Measurements from ENCODE around the gene NUP188.

Gene NUP188, protein sequence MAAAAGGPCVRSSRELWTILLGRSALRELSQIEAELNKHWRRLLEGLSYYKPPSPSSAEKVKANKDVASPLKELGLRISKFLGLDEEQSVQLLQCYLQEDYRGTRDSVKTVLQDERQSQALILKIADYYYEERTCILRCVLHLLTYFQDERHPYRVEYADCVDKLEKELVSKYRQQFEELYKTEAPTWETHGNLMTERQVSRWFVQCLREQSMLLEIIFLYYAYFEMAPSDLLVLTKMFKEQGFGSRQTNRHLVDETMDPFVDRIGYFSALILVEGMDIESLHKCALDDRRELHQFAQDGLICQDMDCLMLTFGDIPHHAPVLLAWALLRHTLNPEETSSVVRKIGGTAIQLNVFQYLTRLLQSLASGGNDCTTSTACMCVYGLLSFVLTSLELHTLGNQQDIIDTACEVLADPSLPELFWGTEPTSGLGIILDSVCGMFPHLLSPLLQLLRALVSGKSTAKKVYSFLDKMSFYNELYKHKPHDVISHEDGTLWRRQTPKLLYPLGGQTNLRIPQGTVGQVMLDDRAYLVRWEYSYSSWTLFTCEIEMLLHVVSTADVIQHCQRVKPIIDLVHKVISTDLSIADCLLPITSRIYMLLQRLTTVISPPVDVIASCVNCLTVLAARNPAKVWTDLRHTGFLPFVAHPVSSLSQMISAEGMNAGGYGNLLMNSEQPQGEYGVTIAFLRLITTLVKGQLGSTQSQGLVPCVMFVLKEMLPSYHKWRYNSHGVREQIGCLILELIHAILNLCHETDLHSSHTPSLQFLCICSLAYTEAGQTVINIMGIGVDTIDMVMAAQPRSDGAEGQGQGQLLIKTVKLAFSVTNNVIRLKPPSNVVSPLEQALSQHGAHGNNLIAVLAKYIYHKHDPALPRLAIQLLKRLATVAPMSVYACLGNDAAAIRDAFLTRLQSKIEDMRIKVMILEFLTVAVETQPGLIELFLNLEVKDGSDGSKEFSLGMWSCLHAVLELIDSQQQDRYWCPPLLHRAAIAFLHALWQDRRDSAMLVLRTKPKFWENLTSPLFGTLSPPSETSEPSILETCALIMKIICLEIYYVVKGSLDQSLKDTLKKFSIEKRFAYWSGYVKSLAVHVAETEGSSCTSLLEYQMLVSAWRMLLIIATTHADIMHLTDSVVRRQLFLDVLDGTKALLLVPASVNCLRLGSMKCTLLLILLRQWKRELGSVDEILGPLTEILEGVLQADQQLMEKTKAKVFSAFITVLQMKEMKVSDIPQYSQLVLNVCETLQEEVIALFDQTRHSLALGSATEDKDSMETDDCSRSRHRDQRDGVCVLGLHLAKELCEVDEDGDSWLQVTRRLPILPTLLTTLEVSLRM (N-terminal part only)

DNA sequence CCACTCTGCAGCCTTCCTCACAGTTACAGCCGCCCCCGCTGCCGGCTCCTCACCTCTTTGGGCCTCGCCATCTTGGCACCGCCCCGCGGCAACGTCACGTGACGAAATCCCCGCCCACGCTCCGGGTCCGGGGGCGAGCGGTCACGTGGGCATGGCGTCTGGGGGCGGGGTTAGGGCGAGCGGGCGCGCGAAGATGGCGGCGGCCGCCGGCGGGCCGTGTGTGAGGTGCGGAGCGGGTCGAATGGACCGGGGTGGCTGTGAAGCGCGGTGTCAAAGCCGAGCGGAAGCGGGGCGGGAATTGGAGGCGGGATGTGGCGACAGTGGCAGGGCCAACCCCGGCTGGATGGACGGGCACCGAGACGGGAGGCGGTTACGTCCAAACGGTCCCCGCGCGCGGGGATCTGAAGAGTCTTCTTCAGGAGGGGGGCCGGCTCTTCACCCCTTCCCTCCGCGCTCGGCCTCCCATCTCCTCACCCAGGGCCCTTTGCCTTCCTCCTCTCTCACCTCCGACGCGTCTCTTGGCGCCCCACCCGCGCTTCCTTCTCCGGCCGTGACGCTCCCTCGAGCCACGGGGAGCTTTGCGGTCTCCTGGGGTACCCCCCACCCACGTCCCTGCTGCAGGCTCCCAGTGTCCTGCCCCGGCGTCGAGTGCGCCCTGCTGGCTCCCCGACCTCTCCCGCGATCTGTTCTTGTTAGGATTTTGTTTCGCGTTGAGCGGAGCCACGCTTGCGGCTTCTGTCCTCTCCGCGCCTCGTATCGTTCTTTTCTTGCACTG, at the start of gene NUP188, which contains the start of gene DOLK:
NUP188 (plus strand) TSS at position 173 of the 775 bp plus-strand sequence; CDS start at position 194, 21 bp downstream.
DOLK (minus strand) TSS at position 77 of the 775 bp plus-strand sequence. CDS start 300 bp downstream, outside the sequence.
- DNase-seq = peak; percentile 97 to 99 (median 98)

DNA sequence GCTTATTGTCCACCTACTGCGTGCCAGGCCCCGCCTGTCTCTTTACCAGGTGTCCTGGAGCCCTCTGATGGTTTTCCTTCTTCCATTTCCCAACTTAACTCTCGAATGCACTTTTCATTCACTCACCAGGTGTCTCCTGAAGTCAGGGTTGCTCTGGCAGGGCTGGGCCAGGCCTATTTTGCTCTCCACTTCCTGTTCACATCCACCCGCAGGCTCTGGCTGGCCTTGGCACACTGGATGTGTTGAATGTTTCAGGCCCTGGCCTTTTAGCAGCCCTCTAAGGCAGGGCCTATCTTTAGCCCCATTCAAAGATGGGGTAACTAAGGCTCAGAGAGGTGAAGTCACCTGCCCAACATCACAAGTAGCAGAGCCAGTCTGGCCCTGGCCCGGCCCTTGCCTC, 49.1 kb upstream of the NUP188 start:
- no peak for DNase-seq

DNA sequence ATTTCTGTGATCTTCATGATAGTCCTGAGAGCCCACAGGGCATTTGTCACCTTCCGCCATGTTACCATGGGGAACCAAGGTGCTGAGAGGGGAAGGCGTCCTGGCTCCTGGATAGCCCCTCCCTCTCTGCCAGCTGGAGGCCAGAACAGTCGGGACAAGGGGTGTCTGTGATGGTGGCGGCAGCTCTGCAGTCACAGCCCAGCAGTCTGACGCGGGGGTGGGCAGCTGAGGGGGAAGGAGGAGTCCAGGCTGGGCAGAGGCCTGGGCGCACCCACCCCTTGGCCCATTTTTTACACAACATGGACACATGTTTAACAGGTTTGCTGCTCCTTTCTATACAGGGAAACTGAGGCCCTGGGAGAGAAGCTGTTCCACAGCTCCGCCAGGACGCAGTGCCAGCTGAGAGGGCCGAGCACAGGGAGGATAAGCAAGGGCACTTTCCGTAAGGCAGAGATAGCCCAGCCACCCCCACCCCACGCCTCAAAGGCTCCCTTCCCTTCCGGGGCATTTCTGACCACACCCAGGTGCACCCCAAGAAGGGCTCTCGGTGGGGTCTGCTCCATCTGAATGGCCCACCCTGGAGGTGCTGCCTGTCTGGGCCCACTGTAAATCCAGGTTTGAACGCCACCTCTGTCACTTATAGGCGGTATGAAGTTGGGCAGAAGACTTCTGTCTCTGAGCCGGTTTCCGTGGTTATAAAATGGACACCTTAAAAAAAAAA, 48.5 kb upstream of the NUP188 start:
- no peak for DNase-seq

DNA sequence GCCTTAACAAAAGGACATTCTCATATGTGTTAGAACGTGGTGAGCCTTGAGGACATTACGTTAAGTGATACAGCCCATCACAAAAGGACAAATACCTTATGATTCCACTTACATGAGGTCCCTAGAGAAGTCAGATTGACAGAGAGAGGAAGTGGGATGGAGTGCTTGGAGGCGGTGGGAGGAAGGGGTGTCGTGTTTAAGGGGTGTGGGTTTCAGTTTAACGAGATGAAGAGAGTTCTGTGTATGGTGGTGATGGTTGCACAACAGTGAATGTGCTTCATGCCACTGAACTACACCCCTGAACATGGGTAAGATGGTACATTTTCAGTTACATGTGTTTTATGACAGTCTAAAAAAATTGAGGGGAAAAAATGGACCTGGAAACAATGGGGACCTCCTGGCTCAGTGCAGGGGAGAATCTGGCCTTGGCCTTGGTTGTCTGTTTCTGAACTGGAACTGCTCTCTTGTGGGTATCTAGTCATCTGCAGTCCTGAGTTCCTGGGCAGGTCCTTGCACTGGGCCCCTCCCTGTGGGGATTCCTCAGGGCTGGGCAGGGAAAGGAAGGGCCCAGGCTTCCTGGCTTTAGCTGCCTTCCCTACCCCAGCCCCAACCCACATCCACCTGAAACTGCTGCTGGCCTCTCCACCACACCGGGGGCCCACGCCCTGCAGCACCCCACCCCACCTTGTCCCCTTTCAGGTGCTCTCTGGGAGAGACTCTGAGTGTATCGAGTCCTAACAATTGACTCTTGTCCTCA, 47.8 kb upstream of the NUP188 start:
- DNase-seq = no peak

DNA sequence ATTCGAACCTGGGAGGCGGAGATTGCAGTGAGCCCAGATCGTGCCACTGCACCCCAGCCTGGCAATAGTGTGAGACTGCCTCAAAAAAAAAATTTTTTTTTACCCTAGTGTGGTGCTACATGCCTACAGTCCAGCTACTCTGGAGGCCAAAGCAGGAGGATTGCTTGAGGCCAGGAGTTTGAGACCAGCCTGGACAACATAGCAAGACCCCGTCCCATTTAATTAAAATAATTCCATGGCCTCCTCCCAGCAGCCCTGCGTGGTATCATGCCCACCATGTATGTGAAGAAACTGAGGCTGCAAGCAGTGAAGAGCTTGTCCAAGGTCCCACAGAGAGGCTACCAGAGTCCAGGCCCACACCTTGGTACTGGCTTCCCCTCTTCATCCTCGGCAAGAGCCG, 46.1 kb upstream of the NUP188 start:
- DNase-seq = no peak

DNA sequence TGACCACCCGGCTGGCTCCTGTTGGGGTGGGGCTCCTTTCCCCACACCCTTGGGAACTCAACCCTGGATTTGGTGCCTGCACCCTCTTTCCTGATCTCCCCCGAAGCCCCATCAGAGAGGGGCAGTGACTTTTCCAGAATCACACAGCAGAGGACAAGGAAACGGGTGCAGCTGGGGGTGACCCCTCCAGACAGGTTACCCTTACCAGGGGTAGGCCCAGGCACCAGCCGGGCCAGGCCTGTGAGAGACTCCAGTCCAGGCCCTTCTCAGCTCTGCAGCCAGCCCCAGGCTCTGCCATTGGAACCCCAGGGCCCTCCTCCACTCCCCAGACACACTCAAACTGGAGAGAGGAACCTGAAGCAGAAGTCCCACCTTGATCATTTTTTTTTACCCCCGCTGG, 45.7 kb upstream of the NUP188 start:
- no peak for DNase-seq

DNA sequence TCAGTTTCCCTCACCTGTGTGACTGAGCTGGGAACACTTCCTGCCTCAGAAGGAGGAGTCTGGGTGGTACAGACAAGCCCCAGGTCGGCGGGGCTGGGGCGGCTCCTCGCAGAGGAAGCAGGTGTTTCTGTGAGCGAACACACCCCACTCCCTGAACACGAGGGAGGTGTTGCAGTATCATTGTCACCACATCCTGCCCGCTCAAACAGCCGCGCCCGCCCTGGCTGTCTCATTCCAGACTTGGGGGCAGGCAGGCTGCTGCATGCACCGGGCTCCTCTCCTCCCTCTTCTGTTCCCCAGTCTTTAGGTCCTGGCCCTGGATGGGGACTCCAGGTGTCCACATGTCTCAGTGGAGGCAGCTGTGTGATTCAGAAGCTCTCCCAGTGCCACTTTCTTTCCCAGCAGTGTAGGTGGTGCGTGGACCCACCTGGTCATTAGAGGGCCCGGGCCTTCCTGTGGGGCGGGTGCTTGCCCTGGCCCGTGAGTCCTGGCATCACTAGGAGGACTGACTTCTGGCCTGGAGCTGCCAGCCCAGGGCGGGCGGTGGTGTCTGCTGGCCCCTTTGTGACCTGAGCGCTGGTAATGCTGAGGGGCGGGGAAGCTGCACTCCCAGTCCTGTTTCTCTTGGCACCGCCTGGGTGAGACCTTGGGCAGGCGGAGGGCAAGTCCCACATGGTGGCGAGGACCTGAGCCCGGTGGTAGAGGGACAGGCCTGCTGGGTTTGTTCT, 45.0 kb upstream of the NUP188 start:
- peak; percentile 52 to 88 (median 75) for DNase-seq

DNA sequence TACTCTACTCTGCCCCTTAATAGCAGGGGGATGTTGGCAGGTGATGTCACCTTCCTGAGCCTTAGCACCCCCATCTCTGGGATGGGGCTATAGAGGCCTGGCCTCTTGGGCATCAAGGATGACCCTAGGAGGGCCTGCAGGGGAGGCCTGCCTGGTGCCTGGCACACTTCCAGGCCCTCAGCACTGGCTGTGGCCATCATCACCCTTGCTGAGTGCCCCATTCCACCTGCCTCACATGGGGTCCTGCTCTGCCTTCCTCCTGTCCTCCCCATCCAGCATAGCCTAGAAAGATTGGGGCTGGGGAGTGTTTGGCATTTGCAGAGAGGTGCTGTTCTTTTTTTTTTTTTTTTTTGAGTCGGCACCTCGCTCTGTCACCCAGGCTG, 44.4 kb upstream of the NUP188 start:
- DNase-seq = no peak

DNA sequence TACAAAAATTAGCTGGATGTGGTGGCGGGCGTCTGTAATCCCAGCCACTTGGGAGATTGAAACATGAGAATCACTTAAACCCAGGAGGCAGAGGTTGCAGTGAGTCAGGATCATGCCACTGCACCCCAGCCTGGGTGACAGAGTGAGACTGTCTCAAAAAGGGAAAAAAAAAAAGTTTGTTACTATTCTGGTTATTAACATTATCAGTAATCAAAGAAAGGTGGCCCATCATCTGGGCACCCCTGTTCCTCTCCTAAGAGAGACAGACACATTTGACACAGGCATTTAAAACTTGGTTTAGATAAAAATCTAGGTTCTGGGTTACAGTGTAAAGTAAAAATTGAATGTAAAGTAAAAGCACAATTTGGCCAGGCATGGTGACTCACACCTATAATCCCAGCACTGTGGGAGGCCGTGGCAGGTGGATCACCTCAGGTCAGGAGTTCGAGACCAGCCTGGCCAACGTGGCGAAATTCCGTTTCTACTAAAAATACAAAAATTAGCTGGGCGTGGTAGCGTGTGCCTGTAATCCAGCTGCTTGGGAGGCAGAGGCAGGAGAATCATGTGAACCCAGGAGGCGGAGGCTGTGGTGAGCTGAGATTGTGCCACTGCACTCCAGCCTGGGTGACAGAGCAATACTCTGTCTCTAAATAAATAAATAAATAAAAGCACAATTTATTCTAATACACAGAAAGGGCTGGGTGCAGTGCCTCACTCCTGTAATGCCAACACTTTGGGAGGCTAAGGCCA, 43.5 kb upstream of the NUP188 start:
- no peak for DNase-seq

DNA sequence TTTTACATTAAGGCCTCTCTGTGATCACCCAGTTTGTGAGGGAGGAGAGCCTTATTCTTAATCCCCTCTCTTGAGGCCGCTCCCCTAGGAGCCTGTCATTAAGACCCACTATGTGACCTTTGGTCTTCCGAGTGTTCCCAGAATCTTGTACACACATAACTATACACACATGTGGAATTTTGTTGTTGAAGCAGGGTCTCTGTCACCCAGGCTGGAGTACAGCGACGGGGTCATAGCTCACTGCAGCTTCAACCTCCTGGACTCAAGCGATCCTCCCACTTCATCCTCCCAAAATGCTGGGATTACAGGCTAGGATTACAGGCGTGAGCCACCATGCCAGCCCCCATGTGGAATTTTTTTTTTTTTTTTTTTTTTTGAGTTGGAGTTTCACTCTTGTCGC, 41.5 kb upstream of the NUP188 start:
- DNase-seq = no peak

DNA sequence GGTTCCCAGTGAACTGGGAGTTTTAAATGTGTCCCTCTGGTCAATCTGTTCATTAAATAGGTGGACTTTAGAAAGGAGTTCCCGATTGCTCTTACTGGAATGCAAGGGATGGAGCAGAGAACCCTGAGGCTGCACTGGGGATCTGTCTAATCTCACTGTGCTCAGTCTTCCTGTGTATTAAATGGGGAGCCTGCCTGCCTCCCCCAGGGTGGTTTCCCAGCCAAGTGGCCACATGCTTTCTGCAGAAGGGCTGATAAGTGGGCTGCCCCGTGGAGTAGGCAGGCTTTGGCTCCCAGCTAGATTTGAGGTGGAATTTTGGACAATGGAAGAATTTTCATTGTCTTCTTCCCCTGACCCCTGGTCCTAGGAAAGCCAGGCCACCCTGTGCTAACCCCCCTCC, 40.8 kb upstream of the NUP188 start:
- no peak for DNase-seq

DNA sequence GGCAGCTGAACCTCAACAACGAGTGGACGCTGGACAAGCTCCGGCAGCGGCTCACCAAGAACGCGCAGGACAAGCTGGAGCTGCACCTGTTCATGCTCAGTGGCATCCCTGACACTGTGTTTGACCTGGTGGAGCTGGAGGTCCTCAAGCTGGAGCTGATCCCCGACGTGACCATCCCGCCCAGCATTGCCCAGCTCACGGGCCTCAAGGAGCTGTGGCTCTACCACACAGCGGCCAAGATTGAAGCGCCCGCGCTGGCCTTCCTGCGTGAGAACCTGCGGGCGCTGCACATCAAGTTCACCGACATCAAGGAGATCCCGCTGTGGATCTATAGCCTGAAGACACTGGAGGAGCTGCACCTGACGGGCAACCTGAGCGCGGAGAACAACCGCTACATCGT, 39.1 kb upstream of the NUP188 start:
- DNase-seq = no peak

DNA sequence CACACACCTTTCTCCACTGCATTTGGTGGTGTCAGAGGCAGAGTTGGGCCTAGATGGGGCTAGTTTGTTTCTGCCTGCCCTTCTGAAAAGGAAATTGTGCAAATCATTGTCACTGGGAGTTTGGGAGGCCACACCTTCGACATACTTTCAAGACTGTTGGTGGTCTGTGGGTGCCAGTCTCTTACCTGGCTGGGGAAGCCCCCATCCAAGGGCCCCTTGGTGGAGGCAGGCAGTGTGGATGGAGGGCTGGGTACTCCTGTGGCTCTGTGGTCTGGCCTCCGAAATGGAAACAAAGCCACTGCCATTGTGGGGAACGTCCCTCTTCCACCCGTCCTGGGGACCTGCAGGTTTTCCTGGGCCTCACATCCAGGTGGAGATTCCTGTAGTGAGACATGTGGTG, 37.6 kb upstream of the NUP188 start:
- DNase-seq = no peak

DNA sequence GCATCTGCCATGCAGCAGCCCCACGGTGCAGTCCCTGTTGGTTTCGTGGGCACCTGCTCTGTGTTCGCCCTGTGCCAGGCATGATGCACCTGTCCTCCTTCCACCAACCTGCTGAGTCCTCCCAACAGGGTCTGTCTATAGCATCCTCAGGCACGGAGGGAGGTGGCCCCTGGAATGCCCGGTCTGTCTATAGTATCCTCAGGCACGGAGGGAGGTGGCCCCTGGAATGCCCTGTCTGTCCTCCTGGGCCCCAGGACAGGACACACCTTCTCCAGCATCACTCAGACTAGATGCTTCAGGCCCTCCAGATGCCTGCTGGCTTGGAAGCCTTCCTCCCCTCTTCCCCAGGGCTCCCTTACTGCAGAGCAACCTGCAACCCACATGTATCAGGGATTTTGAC, 36.6 kb upstream of the NUP188 start:
- no peak for DNase-seq

DNA sequence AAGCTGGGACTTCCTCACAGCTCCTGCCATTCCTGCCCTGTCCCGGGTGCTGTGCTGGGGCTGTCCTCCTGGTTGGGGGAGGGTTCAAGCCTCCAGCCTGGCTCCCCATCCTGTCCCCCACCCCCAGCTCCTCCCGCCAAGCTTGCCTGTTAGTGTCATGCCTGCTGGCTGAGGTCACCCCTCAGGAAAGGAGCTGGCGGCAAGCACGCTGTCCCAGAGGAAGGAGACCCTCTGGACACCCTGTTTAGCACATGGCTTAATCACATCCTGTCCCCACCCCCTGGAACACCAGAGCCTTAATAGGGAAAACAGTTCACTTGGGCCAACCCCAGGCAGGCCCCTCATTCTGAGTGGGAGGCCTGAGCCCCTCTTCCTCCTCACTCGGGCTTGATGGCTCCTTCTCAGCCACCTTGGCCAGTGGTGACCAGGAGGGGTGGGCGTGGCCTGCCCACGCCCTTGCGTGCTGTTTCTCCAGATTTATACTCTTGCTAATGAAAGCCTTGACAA, 35.9 kb upstream of the NUP188 start:
- DNase-seq = no peak

DNA sequence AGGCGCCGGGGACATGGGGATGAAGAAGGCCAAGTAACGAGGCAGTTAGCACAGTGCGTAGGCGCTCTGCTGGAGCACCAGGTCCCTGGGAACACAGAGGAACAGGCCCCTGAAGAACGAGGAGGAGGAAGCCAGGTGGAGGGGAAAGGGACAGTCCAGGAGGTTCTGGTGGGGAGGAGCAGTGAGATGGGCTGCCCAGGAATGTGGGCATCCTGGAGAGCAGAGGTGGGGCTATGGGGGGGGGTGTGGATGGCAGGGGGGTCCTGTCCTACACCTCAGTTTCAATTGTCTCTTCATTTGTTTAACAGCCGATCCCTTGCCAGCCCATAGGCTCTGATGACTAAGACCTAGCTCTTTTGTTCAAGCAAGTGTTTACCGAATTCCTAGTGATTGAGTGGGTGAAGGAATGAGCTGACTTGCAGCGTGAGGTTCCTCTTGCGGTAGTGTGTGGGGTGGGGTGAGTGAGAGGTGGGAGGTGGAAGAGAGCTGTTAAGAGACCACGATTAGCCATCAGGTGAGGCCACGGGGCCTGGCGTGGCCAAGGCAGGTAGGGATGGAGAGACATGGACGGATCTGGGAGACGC, 35.1 kb upstream of the NUP188 start:
- DNase-seq = no peak

DNA sequence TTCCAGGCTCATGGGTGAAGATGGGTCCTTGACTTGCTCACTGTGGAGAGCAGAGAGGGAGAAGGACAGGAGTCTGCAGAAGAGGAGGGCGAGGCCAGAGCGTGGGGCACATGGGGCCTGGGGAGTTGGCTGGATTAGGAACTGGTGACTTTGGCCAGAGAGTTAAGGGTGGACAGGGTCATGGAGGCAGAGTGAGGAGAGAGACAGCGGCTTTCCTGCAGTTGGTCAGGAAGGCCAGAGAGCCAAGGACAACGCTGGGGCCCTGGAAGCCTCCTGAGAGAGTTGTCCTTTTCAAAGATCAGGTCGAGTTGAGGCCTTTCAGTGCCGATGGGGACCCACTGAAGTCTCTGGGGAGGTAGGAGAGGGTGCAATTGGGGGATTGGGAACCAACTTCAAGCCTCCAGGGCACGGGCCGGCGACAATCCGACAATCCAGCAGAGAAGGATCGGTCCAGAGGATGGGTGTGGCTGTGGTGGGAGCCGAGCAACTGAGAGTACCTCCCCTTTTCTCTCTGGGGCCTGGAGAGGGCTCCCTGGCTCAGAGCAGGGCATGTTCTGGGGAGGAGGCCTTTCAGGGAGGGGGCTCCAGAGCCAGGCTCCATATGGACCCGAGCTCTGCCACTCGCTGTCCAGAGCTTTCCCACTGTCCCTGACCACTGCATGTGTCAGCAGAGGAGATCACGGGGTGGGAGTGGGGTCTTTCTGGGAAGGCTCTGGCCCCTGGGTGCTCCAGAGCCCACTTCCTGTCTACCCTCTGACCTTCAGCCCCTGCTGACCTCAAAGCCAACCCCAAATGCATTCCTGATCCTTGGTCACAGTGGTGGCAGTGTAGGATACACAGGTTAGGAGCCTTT, 34.2 kb upstream of the NUP188 start:
- DNase-seq = no peak
